Measurements from ENCODE around the gene SLC25A13.
"Not testable (repeated sequence)": the region's sequence is repeated elsewhere in the genome, so short reads cannot be mapped to it uniquely, and the experiment has no call there.

Gene SLC25A13

GRCh38 chr7:96303105-96303685, 18.7 kb downstream of the SLC25A13 start:
- no peak for DNase-seq (ENCODE audit: low spot score)
- no peak for TF ChIP-seq CTCF (IDR thresholded peaks at IDR 0.05; ENCODE audit: extremely low read depth, insufficient read depth, missing control alignments)
- in situ Hi-C loops (cut with MboI; ENCODE audit: low pct_unique_long_range_greater_than_20kb, low sequenced_read_pairs, unreplicated experiment): no loop called here

DNA sequence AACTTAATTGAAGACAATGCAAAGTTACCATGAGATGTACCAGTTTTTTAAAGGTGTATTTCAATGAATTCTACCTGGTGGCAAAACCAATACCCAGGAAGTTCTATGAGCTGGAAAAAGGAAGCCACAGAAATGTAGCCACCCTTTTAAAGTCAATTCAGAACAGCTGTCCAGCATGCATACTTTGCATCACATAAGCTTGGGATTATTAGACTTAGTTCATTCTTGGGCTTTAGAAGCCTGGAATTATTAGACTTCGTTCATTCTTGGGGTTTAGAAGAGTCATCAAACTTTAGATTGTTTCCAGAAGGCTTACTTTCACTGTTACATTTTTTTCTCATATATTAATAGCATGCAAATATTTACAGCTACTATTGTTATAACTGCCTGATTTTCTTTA, 20.9 kb downstream of the SLC25A13 start:
- DNase-seq (ENCODE audit: low spot score): no peak
- TF ChIP-seq CTCF (IDR thresholded peaks at IDR 0.05; ENCODE audit: extremely low read depth, insufficient read depth, missing control alignments): no peak
- in situ Hi-C loops (cut with MboI; ENCODE audit: low pct_unique_long_range_greater_than_20kb, low sequenced_read_pairs, unreplicated experiment): no loop called here

- TF ChIP-seq CTCF (IDR thresholded peaks at IDR 0.05; ENCODE audit: extremely low read depth, insufficient read depth, missing control alignments): no peak
- in situ Hi-C loops (cut with MboI; ENCODE audit: low pct_unique_long_range_greater_than_20kb, low sequenced_read_pairs, unreplicated experiment): no loop called here
- no peak for DNase-seq (ENCODE audit: low spot score)
Measured at GRCh38 chr7:96300502-96300901, 21.4 kb downstream of the SLC25A13 start.

- DNase-seq (ENCODE audit: low spot score): no peak
- TF ChIP-seq CTCF (IDR thresholded peaks at IDR 0.05; ENCODE audit: extremely low read depth, insufficient read depth, missing control alignments): no peak
- in situ Hi-C loops (cut with MboI; ENCODE audit: low pct_unique_long_range_greater_than_20kb, low sequenced_read_pairs, unreplicated experiment): no loop called here
Measured at GRCh38 chr7:96299496-96299895, 22.4 kb downstream of the SLC25A13 start.

- DNase-seq (ENCODE audit: low spot score): no peak
- no peak for TF ChIP-seq CTCF (IDR thresholded peaks at IDR 0.05; ENCODE audit: extremely low read depth, insufficient read depth, missing control alignments)
- in situ Hi-C loops (cut with MboI; ENCODE audit: low pct_unique_long_range_greater_than_20kb, low sequenced_read_pairs, unreplicated experiment): no loop called here
Measured at GRCh38 chr7:96297876-96298275, 24.0 kb downstream of the SLC25A13 start.

DNA sequence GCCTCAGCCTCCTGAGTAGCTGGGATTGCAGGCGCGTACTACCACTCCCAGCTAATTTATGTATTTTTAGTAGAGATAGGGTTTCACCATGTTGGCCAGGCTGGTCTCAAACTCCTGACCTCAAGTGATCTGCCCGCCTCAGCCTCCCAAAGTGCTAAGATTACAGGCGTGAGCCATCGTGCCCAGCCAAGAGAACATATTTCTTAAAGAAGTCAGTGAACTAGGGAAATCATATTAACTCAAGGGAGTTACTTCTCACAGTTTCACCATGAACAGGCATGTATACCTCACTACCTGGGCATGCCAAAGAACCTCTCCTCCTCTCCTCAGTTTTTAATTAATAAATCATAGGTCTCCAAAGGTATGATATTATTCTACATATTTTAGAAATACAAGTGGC, 24.5 kb downstream of the SLC25A13 start:
- in situ Hi-C loops (cut with MboI; ENCODE audit: low pct_unique_long_range_greater_than_20kb, low sequenced_read_pairs, unreplicated experiment): not testable (repeated sequence)

GRCh38 chr7:96293911-96294310, 28.0 kb downstream of the SLC25A13 start:
- in situ Hi-C loops (cut with MboI; ENCODE audit: low pct_unique_long_range_greater_than_20kb, low sequenced_read_pairs, unreplicated experiment); DNase-seq (ENCODE audit: low spot score): not testable (repeated sequence)

More for the DNA sequence above, 24.5 kb downstream of the SLC25A13 start:
- DNase-seq (ENCODE audit: low spot score): not testable (repeated sequence)

DNA sequence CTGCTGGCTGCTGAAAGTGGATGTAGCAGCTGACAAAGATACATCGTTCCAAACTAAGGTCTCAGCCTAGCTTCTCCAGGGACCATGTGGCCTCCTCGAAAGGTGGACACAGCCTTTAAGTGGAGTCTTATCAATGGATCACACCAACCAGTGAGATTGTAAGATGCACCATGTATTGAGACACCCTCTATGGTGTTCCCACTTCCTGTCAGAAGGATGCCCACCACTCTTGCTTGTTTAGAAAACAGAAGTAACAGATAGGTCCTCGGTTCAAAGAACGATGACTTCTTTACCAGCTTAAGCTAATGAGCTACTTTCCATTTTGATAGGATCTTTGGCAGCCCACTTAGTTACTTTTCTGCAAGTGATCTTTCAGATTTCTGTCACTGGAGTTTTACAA, 34.3 kb downstream of the SLC25A13 start:
- in situ Hi-C loops (cut with MboI; ENCODE audit: low pct_unique_long_range_greater_than_20kb, low sequenced_read_pairs, unreplicated experiment): no loop called here
- no peak for TF ChIP-seq CTCF (IDR thresholded peaks at IDR 0.05; ENCODE audit: extremely low read depth, insufficient read depth, missing control alignments)
- DNase-seq (ENCODE audit: low spot score): no peak
